Measurements from ENCODE around the gene MYMK. TPM values are rescaled to one million over a fixed set of nuclear protein-coding genes. Genes with fewer than 3 reads are reported as not detected.

MYMK gene
- total RNA-seq, 1 experiment from 2014 or later, result not detected

- Histone ChIP-seq H3K4me3 (no peak overlapping the region), H3K9me3 (peaks cover 11% of the 10 kb centered on the region)
- no peak for DNase-seq
These were observed 19.5 kb downstream of the MYMK start for GRCh38 chr9:133505186-133505830.

GRCh38 chr9:133502112-133502511 lies 22.6 kb downstream of the MYMK start:
- no peaks in the 10 kb centered on the region for H3K36me3 ChIP-seq
- no peak overlapping the region for H3K4me3 ChIP-seq
- peaks cover 11% of the 10 kb centered on the region for H3K9me3 ChIP-seq
- H3K27me3 ChIP-seq, result no peaks in the 10 kb centered on the region
- no peak for DNase-seq

More at GRCh38 chr9:133505186-133505830, 19.5 kb downstream of the MYMK start:
- Histone ChIP-seq H3K36me3 (no peaks in the 10 kb centered on the region), H3K27me3 (no peaks in the 10 kb centered on the region)

- no peaks in the 10 kb centered on the region for H3K27me3 ChIP-seq
These were observed 24.9 kb downstream of the MYMK start for GRCh38 chr9:133499892-133500270.

GRCh38 chr9:133499132-133499891 lies 25.4 kb downstream of the MYMK start:
- Histone ChIP-seq H3K36me3 (no peaks in the 10 kb centered on the region), H3K9me3 (peaks cover 11% of the 10 kb centered on the region), H3K27me3 (no peaks in the 10 kb centered on the region), H3K4me3 (no peak overlapping the region)
- DNase-seq, result no peak

More at GRCh38 chr9:133499892-133500270, 24.9 kb downstream of the MYMK start:
- Histone ChIP-seq H3K9me3 (peaks cover 11% of the 10 kb centered on the region), H3K4me3 (no peak overlapping the region), H3K36me3 (no peaks in the 10 kb centered on the region)
- no peak for DNase-seq

GRCh38 chr9:133496861-133497842 lies 27.6 kb downstream of the MYMK start:
- Histone ChIP-seq H3K36me3 (no peaks in the 10 kb centered on the region), H3K4me3 (no peak overlapping the region), H3K9me3 (peaks cover 4% of the 10 kb centered on the region), H3K27me3 (no peaks in the 10 kb centered on the region)
- DNase-seq, result no peak

- H3K9me3 ChIP-seq, result no peaks in the 10 kb centered on the region
- H3K36me3 ChIP-seq, result no peaks in the 10 kb centered on the region
- no peak overlapping the region for H3K4me3 ChIP-seq
- no peaks in the 10 kb centered on the region for H3K27me3 ChIP-seq
- DNase-seq, result no peak
These were observed 29.1 kb downstream of the MYMK start for GRCh38 chr9:133495327-133496293.

- H3K27me3 ChIP-seq, result no peaks in the 10 kb centered on the region
- DNase-seq, result no peak
- no peak overlapping the region for H3K4me3 ChIP-seq
- no peaks in the 10 kb centered on the region for H3K36me3 ChIP-seq
- H3K9me3 ChIP-seq, result no peaks in the 10 kb centered on the region
These were observed 30.0 kb downstream of the MYMK start for GRCh38 chr9:133494636-133495326.

- H3K27me3 ChIP-seq, result no peaks in the 10 kb centered on the region
- DNase-seq, result no peak
- H3K9me3 ChIP-seq, result no peaks in the 10 kb centered on the region
- H3K4me3 ChIP-seq, result no peak overlapping the region
- H3K36me3 ChIP-seq, result no peaks in the 10 kb centered on the region
These were observed 30.8 kb downstream of the MYMK start for GRCh38 chr9:133493845-133494540.

GRCh38 chr9:133493428-133493827 lies 31.3 kb downstream of the MYMK start:
- Histone ChIP-seq H3K36me3 (no peaks in the 10 kb centered on the region), H3K4me3 (no peak overlapping the region), H3K27me3 (no peaks in the 10 kb centered on the region), H3K9me3 (no peaks in the 10 kb centered on the region)
- no peak for DNase-seq

- H3K27me3 ChIP-seq, result no peaks in the 10 kb centered on the region
- H3K36me3 ChIP-seq, result no peaks in the 10 kb centered on the region
- DNase-seq, result peak; percentile 47
- H3K9me3 ChIP-seq, result no peaks in the 10 kb centered on the region
- H3K4me3 ChIP-seq, result no peak overlapping the region
These were observed 32.4 kb downstream of the MYMK start for GRCh38 chr9:133492061-133493021.

GRCh38 chr9:133491656-133491925 lies 33.2 kb downstream of the MYMK start:
- H3K36me3 ChIP-seq, result no peaks in the 10 kb centered on the region
- H3K9me3 ChIP-seq, result no peaks in the 10 kb centered on the region
- H3K4me3 ChIP-seq, result no peak overlapping the region
- no peaks in the 10 kb centered on the region for H3K27me3 ChIP-seq
- DNase-seq, result no peak

- Histone ChIP-seq H3K27me3 (no peaks in the 10 kb centered on the region), H3K36me3 (no peaks in the 10 kb centered on the region), H3K4me3 (no peak overlapping the region), H3K9me3 (no peaks in the 10 kb centered on the region)
- no peak for DNase-seq
These were observed 33.7 kb downstream of the MYMK start for GRCh38 chr9:133490865-133491655.

GRCh38 chr9:133490201-133490681 lies 34.5 kb downstream of the MYMK start:
- no peak overlapping the region for H3K4me3 ChIP-seq
- H3K9me3 ChIP-seq, result no peaks in the 10 kb centered on the region
- no peaks in the 10 kb centered on the region for H3K27me3 ChIP-seq
- DNase-seq, result no peak
- H3K36me3 ChIP-seq, result no peaks in the 10 kb centered on the region
